SW480 (cell line): Measurements from ENCODE around the gene NR2F1-AS1.
A peak's percentile ranks its signal among the peaks of the same experiment; 100 is the strongest.

Experiments
- DNase-seq: peaks from one replicate; pipeline ENCODE4 v3.0.0-alpha.2; 2016; ENCODE audit warnings: low spot score

Gene NR2F1-AS1

GRCh38 chr5:93589152-93589828, 8.3 kb upstream of the NR2F1-AS1 start:
- no peak for DNase-seq

DNA sequence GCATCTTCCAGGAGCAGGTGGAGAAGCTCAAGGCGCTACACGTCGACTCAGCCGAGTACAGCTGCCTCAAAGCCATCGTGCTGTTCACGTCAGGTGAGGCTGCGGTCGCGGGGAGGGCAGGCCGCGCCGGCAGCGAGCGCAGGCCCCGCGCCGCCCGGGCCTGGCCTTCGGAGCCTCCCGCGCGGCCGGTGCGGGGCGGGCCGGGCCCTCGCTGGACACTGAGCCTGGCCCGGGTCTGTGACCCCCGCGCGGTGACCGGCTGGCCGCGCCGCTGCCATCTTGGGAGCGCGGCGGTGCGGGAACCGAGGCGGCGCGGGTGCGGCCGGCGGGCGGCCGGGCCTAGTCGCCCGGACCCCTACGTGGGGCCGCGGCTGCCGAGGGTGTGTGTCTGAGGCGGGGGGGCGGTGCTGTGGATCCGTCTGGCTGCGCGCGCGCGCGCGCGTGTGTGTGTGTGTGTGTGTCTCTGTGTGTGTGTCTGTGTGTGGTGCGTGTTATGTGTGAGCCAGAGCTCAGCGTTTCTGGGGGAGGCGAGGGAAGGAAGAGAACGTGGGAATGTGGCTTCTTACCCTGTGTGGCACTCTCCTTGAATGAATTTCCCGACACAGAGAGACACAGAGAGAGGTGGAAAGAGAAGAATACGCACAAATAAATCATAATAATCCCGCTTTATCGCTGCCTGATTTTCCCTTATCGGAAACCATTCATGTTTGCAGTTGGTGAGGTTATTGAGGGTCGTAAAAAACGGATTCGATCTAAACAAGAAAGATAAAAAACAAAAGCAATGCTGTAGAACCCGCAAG, 7.5 kb upstream of the NR2F1-AS1 start:
- no peak for DNase-seq

DNA sequence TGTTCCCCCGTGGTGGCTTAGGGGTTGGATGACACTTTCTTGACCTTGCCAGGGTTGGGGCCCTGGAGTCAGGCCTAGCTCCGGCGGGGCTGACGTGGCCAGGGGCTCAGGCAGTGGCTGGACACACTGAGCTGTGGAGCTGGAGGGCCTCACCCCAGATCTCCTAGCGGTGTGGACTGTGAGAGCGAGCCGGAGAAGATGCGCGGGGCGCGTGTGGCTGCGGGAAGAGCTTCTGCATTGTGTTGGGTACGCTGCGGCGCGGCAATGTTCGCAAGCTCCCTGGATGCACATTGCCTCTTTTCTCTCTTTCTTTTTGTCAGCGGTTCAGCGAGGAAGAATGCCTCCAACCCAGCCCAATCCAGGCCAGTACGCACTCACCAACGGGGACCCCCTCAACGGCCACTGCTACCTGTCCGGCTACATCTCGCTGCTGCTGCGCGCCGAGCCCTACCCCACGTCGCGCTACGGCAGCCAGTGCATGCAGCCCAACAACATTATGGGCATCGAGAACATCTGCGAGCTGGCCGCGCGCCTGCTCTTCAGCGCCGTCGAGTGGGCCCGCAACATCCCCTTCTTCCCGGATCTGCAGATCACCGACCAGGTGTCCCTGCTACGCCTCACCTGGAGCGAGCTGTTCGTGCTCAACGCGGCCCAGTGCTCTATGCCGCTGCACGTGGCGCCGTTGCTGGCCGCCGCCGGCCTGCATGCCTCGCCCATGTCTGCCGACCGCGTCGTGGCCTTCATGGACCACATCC, 6.8 kb upstream of the NR2F1-AS1 start:
- no peak for DNase-seq

- DNase-seq, result no peak
Measured at GRCh38 chr5:93586736-93587596, 5.9 kb upstream of the NR2F1-AS1 start.

DNA sequence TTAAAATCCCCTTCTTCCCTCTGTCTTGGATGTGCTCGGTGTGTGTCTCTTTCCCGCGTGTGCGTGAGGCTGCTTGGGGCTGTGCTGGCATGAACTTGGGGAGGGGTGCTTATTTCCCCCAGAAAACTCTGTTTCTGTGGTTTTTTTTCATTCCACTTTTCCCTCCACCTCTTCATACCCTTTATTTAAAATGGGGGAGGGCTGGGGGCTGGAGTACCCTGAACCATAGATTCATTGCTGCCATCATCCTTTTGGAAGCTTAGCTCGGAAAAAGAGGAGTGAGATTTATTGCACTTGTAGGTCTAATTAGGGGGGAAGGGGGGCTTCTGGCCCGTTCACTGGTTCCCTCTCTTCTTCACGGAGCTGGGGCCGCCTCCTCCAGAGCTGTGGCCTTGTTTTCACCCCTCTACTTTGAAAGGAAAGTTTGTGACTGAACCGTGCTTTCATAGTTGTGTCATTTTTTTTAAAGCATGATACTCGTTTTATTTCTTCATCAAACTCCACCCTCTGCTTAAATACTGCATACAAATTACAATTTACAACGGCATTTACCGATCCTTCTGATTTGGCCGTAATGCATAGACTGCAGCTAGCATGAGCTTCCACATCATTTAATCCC, 4.9 kb upstream of the NR2F1-AS1 start:
- DNase-seq, result no peak

GRCh38 chr5:93585041-93585766, 4.2 kb upstream of the NR2F1-AS1 start:
- peak; percentile 32 for DNase-seq

DNA sequence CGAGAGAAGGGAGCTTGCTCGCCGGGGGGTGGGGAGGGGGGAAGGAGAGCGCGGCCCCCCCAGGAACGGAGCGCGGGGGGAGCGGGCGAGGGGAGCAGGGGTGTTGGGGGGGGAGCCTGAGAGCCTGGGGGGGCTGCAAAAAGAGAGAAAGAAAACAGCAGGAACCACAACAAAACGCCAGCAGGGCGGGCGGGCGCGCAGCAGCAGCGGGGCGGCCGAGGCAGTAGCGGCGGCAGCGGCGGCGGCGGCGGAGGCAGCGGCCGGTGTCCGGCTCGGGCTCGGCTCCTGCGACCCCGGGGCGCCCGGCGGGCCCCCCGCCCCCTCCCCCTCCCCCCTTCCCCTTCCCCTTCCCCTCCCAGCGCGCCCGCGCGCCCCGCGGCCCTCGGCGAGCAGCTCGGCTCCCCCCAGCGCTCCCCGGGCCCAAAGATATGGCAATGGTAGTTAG, 3.6 kb upstream of the NR2F1-AS1 start:
- DNase-seq, result no peak

GRCh38 chr5:93583768-93584595, 3.0 kb upstream of the NR2F1-AS1 start:
- peak; percentile 50 for DNase-seq

DNA sequence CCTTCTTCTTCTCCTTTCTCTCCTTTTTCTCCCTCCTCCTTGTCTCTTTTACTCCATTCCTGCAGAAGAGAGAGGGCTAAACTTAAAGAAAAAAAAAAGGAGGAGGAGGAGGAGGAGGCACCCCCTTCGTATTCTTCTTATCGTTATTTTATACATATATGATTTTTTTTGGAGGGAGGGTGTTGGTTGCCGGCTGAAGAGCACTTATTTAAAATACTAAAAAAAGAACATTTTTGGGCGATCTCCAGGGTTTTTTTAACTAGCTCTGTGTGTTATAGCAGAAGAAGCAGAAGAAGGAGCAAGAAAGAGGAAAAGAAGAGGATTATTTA, 2.4 kb upstream of the NR2F1-AS1 start:
- DNase-seq, result peak; percentile 3

DNA sequence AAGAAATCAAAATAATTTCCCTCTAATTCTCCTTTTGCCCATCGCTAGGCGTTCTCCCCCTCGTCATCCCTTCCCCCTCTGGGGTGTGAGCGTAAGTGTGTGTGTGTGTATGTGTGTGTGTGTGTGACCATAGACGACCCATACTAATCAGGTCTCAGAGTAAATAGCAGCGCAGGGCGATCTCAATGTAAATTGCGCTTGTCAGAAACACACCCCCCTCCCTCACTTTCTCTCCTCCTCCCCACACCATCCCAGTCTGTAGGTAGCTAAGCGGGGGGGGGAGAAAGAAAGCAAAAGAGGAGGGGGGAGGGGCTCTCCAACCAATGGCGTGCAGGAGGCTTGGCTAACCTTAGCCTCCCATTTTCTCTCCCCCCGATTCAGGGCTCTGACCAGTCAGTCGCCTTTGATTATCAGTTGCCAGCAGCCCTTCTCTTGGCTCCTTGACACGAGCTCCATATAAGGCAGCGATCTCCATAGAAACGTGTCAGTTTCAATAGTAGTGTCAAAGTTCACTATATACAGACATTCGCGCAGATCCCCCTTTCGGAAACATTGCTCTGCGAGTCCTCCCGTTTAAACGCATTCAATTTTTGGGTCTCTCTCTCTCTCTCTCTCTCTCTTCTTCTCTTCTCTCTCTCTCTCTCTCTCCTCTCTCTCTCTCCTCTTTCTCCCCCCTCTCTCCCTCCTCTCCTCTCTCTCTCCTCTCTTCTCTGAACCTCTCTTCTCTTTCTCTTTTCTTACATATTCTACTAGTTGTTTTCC, 1.8 kb upstream of the NR2F1-AS1 start, which contains the start of gene NR2F1:
TSS of gene NR2F1 (plus strand) at position 546 of the 762 bp plus-strand sequence. CDS start 1,802 bp downstream, outside the sequence.
- DNase-seq, result peak; percentile 87

DNA sequence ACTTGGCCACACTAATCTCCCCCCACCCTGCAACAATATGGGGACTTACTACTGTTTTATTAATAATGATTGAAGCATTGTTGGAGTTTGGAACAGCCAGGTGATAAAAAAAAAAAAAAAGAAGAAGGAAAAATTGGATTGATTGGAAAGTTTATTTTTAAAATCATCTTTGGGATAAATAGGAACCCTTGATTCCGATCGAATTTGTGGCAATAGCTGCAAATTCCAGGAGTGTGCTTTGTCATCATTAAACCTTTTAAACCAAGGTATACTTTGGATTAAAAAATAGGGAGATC, 1.1 kb upstream of the NR2F1-AS1 start:
- DNase-seq, result no peak

- peak; percentile 32 for DNase-seq
Measured at GRCh38 chr5:93580063-93580926, 724 bp downstream of the NR2F1-AS1 start.

DNA sequence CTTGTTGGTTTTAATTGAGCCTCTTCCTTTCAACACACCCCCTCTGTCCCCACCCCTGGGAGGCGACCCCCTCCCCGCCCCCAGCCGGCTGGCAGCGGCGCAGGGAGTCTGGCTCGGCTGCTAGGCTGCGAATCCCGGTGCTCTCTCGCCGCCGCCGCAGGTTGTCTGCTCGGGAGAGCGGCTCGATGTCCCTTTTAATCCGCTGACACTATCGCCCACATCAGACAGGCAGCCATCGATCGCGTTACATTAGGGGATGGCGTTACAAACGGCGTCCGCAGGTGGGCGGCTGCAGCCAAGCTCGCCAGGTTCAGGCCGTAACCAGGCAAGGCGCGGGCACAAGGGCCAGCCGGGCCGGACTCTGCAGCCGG, 1.3 kb downstream of the NR2F1-AS1 start:
- DNase-seq, result peak; percentile 28

- no peak for DNase-seq
Measured at GRCh38 chr5:93578813-93579691, 2.0 kb downstream of the NR2F1-AS1 start.

DNA sequence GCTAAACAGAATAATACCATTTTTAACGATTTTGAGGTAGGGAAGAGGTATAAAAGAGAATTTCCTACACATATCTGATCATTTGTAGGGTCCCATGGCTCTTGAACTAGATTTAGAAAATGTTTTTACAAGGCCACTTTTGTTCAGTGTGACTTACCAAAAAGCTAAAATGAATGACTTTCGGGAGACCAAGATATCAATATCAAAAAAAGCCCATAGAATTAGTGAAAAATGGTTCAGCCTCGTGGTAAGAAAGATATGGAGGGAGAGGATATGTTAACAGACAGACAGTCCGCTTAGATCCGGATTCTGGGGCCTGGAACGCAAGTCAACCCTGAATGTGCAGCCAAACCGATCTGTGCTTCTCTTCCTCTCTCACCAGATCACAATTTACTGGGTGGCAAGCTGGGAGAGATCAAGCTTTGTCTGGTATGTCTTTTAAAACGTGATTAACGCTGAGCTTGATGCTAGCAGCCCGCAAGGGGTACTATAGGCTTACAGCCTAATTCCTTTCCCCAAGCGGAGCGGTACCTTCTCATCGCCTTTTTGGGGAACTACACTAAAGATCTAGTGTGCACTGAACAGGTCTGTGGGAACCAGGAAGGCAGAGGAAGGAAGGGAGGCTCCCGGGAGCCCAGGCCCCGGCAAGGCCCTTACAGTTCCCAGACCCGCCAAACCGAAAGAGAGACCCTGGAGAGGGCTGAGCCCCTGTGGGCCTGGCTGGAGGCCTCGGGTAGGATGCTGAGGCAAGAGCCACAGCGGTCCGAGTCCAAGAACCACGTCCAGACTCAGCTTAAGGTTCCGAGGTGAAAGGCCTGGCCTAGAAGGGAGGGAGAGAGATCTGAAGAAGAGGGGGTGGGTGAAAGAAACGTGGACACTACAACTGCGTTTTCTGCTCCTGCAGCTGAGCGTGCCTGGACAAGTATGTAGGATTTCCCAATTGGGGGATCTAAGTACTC, 2.9 kb downstream of the NR2F1-AS1 start:
- DNase-seq, result no peak
